ENCODE results near the gene PLXNC1. TPM values are rescaled to one million over a fixed set of nuclear protein-coding genes. Genes with fewer than 3 reads are reported as not detected.

PLXNC1 gene
- polyA plus RNA-seq, 1 donor from 2014 or later, result 6.6 TPM

DNA sequence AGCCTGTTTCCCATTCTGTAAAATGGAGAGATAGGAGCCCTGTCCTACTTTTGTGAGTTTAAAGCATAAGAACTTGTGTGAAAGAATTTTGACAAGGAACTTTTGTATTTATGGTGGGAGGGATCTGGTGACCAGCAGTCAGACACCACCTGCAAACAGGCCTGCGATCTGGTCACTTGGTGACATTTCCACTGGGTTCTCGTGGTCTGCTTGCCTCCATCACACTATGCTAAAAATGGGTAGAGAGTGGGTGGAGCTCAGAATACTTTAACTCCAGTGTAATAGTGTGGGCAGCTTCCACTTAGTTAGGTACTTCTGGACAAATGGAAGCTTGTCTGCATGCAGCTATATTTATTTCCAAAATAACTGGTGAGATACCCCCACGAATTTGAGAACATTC, 26.5 kb upstream of the PLXNC1 start:
- Mint-ChIP-seq H3K4me1 (peaks cover 24 to 36% (median 35%) of the 10 kb centered on the region in 3 donors), H3K27ac (no peak overlapping the region), H3K4me3 (no peak overlapping the region), H3K36me3 (no peaks in the 10 kb centered on the region), H3K27me3 (no peaks in the 10 kb centered on the region), H3K9me3 (no peaks in the 10 kb centered on the region)

DNA sequence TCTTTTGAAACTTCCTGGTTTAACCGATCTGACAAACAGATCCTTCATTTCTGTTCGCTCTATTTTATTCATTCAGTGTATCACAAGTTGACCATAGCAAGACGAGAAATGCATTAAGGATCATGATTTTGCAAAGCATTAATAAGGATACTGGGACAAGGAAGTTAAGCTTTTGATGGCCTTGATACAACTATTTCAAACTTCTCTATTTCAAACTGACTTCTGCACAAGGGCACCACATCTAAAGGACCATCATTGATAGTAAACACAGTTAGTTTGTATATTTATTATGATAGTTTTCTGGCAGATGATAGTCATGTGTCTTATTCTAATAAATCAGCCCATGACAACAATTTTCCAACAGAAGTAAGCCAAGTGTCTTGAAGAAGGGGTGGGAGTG, 25.8 kb upstream of the PLXNC1 start:
- Mint-ChIP-seq H3K36me3 (no peaks in the 10 kb centered on the region), H3K4me3 (no peak overlapping the region), H3K4me1 (peaks cover 30 to 42% (median 41%) of the 10 kb centered on the region in 3 donors), H3K27ac (peak overlapping the region in 1 of 3 donors; percentile 46), H3K9me3 (no peaks in the 10 kb centered on the region), H3K27me3 (no peaks in the 10 kb centered on the region)

DNA sequence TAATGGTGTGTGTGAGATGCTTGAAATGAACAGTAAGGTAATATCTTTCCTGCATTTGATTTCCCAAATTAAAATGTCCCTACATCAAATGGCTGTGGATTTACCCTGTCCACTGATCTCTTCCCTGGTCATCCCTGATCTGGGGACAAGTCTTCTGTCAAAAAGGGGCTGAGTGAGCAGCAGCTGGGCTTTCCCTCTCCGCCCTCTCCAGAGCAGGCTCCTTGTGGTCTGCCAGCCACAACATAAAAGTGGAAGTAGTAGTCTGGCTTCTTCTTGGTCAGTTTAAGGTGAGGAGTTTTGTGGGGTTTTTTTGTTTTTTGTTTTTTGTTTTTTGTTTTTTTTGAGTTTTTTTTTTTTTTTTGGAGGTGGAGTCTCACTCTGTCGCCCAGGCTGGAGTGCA, 25.2 kb upstream of the PLXNC1 start:
- Mint-ChIP-seq H3K27me3 (no peaks in the 10 kb centered on the region), H3K4me3 (peak overlapping the region in 1 of 4 donors; percentile 88), H3K36me3 (no peaks in the 10 kb centered on the region), H3K27ac (peak overlapping the region in 1 of 3 donors; percentile 46), H3K4me1 (peaks cover 36 to 48% (median 45%) of the 10 kb centered on the region in 3 donors), H3K9me3 (no peaks in the 10 kb centered on the region)

DNA sequence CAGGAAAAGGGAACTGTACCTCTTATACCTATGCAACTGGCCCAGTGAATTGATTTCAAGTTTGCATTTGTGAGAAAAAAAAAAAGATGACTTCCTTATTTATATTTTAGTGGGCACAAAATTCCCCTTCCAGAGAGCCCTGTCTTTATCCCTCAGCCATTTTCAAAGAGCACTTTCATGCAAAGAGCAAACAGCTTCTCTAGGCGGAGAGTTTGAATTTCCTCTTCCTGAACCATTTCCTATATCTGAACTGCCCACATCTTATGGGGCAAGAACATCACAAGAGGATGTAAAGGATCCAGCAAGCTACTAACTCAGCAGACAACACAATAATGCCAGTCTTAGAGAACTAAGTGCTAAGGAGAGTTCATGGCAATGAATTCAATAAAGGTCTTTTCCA, 22.3 kb upstream of the PLXNC1 start:
- no peaks in the 10 kb centered on the region for H3K36me3 Mint-ChIP-seq
- H3K4me1 Mint-ChIP-seq, result peaks cover 44 to 51% (median 45%) of the 10 kb centered on the region in 3 donors
- peak overlapping the region in 2 of 3 donors; percentile 4 to 12 for H3K27ac Mint-ChIP-seq
- H3K27me3 Mint-ChIP-seq, result no peaks in the 10 kb centered on the region
- peak overlapping the region in 2 of 4 donors; percentile 34 to 39 for H3K4me3 Mint-ChIP-seq
- peaks cover 0 to 3% (median 0%) of the 10 kb centered on the region in 3 donors for H3K9me3 Mint-ChIP-seq

DNA sequence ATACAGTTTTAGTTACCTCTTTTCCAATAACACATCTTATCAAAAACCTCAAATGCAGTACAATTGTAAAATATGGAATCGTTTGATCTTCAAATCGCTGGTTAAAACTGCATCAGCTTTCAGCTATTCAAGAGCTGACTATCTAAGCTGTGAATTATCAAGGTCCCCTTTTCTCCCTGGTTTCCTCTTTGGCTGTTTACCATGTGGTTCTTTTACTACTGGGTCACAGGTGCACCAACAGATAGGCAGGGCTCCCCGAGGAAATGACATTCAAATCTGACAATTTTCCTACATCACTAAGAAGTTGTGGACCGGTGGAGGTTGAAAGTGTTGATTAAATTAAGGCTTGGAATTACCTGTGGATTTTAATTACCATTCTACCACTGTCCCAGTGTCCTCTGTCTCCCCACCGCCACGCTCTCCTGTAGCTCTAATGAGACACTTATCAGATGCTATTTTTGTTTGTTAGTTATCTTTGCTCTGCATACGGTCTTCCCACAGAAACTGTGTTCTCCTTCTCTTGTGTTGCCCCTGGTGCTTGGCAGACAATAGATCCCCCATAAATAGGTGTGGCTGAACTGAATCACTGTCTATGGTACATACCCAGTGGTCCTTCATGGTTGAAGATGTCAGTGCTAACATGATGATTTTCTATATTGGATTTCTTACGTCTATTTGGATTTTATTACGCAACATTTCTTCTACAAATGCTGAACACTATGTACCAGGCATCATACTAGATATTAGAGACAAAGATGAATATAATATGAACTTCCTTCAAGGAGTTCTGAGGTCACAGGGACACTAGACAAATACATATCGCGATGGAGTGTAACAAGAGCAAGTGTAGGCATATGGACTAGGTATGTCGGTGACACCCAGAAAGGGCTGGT, 20.9 kb upstream of the PLXNC1 start:
- Mint-ChIP-seq H3K27ac (peak overlapping the region in 1 of 3 donors; percentile 82), H3K4me3 (peak overlapping the region in 2 of 4 donors; percentile 49 to 63), H3K9me3 (peaks cover 0 to 3% (median 0%) of the 10 kb centered on the region in 3 donors), H3K27me3 (no peaks in the 10 kb centered on the region), H3K4me1 (peaks cover 48 to 51% (median 49%) of the 10 kb centered on the region in 3 donors), H3K36me3 (no peaks in the 10 kb centered on the region)

DNA sequence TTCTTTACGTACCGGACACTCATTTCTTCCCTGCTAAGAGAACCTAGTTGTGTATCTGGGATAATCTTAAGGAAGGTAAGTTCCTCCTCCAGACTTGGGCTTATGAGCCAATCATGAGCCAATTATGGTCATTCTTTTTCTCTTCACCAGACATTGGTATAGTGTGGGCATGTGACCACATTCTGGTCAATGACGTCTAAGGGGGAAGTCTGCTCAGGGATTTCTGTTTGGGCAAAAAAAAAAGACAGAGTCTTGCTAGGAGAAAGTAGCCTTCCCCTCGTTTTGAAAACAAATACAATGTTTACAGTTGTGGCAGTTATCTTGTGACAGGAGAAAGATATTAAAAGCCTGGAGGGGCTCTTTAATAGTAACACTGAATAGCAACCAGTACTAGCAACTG, 20.1 kb upstream of the PLXNC1 start:
- Mint-ChIP-seq H3K36me3 (no peaks in the 10 kb centered on the region), H3K4me3 (no peak overlapping the region), H3K9me3 (peaks cover 0 to 3% (median 0%) of the 10 kb centered on the region in 3 donors), H3K27ac (peak overlapping the region in 1 of 3 donors; percentile 26), H3K4me1 (peaks cover 41 to 49% (median 44%) of the 10 kb centered on the region in 3 donors), H3K27me3 (no peaks in the 10 kb centered on the region)

DNA sequence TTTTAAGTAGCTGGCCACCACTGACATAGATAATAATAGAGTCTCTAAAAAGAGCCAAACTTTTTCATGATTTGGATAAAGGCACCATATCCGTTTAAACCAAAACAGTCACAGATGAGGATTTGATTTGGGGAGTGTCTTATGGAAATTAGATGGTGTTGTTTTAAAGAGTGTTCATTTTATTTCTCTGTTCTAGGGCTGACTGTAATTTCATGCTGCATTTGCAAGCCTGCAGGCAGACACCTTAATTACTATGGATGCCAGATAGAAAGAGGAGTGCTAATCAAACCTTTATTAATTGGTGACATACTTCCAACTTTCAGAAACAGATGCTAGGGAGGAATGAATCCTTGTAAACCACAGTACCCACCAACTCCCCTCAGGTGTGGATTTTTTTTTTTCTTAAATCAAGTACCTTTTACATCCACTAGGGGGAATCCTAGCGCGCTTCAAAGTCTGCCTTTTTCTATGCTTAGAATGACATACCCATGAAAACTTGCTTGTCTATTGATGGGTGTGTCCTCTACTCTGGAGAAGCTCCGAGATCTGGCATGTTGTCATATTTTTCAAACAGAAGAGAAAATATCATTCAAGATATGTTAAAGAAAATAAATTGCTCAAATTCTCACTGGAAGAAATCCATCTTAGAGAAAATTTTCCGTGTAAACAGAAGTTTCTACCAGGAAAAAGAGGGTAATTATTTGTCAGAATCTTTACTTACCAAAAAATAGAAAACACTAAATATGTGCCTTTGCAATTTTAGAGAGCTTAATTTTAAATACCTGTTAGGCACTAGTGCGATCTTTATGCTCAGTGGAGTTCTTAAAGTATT, 14.2 kb upstream of the PLXNC1 start:
- H3K9me3 Mint-ChIP-seq, result peaks cover 0 to 3% (median 0%) of the 10 kb centered on the region in 3 donors
- H3K27ac Mint-ChIP-seq, result no peak overlapping the region
- no peak overlapping the region for H3K4me3 Mint-ChIP-seq
- peaks cover 6 to 9% (median 8%) of the 10 kb centered on the region in 3 donors for H3K4me1 Mint-ChIP-seq
- no peaks in the 10 kb centered on the region for H3K27me3 Mint-ChIP-seq
- no peaks in the 10 kb centered on the region for H3K36me3 Mint-ChIP-seq

DNA sequence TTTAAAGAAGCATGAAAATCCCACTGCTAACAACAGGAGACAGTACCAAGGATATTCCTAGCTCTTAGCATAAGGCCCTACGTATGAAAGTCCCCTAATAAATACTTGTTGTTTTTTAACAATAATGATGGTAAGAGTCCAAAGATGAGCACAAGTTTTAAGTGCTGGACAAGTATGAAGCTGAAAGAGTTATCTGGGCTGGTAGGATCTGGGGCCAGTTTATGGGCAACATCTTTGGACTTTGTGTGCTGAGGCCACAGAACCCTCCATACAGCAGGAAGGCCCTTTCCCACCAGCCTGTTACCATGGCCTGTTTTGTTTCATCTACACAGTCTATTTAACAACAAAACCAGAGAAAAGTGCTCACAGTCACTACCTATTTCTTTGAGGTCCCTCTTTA, 12.5 kb upstream of the PLXNC1 start:
- Mint-ChIP-seq H3K9me3 (no peaks in the 10 kb centered on the region), H3K4me1 (peaks cover 6 to 9% (median 8%) of the 10 kb centered on the region in 3 donors), H3K27ac (no peak overlapping the region), H3K36me3 (no peaks in the 10 kb centered on the region), H3K27me3 (no peaks in the 10 kb centered on the region), H3K4me3 (peak overlapping the region in 1 of 4 donors; percentile 19)

DNA sequence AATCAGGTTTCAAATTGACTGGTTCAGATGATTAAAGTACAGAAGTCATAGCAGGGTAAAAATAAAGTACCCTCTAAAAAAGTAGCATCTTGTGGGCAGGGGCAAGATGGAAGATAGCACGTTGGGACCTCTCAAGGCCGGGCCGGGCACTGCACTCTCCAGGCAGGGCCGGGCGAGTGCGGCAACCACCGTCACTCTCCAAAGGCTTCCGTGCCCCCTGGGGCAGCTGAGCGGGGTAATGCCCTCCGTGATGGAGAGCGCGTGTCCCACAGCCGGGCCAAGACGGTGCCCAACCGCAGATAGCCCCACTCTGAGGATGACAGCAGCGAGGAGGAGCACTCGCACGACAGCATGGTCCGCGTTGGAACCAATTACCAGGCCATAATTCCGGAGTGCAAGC, 8.6 kb upstream of the PLXNC1 start:
- Mint-ChIP-seq H3K4me3 (no peak overlapping the region), H3K27ac (peak overlapping the region in 1 of 3 donors; percentile 40), H3K4me1 (peaks cover 0 to 4% (median 4%) of the 10 kb centered on the region in 3 donors), H3K36me3 (no peaks in the 10 kb centered on the region), H3K9me3 (peaks cover 0 to 1% (median 0%) of the 10 kb centered on the region in 3 donors), H3K27me3 (no peaks in the 10 kb centered on the region)

DNA sequence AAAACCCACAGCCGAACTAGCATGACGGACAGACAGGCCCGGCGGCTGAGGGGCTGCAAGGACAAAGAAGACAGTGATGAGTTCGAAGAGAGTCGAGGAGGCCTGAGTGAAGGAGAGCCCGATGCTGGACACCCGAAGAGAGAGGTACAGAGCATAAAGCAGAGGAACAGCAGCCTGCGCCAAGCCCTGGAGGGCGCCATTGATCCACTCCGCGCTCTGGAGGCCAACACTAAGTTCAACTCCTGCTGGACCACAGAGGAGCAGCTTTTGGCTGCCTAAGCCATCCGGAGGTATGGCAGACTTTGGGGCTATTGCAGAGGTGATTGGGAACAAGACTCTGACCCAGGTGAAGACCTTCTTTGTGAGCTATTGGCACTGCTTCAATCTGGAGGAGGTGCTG, 7.8 kb upstream of the PLXNC1 start:
- Mint-ChIP-seq H3K27me3 (no peaks in the 10 kb centered on the region), H3K4me1 (peaks cover under 1 to 6% (median 4%) of the 10 kb centered on the region in 3 donors), H3K4me3 (no peak overlapping the region), H3K27ac (no peak overlapping the region), H3K9me3 (peaks cover 0 to 1% (median 0%) of the 10 kb centered on the region in 3 donors), H3K36me3 (no peaks in the 10 kb centered on the region)

DNA sequence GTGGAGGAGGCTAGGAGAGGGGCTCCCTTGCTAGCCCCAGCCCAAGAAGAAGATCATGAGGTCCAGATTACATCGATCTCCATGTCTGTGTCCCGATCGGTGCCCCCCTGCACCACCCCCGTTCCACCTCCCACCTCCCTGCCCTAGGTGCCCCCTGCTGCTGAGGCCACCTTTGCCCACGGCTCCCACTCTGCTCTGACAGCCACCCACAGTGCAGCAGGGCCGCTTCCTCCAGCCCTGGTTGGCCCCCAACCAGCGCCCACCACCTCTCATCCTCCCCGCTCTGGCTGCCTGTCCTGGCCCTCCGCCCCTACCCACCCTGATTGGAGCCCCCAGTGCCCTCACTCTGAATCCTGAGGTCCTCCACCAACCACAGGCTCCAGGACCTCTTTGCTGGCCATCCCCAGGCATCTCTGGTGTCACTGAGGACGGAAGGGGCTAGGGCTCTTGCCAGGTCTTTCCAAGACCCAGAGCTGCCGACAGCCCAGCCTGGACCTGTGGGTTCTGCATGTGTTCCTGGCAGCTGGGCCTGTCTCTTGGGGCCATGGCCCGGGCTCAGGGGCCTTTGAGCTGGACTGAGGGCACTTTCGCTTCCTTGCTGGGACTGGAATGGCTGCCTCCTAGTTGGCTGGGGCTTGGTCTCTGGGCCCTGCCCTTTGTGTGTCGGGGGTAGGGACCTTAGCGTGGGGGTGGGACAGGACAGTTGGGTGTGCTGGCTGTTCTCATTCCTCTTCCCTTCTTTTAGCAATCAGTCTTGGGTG, 7.2 kb upstream of the PLXNC1 start:
- H3K4me1 Mint-ChIP-seq, result peaks cover 3 to 9% (median 4%) of the 10 kb centered on the region in 3 donors
- H3K27me3 Mint-ChIP-seq, result no peaks in the 10 kb centered on the region
- H3K27ac Mint-ChIP-seq, result no peak overlapping the region
- H3K4me3 Mint-ChIP-seq, result no peak overlapping the region
- no peaks in the 10 kb centered on the region for H3K36me3 Mint-ChIP-seq
- H3K9me3 Mint-ChIP-seq, result peaks cover 0 to 1% (median 0%) of the 10 kb centered on the region in 3 donors

DNA sequence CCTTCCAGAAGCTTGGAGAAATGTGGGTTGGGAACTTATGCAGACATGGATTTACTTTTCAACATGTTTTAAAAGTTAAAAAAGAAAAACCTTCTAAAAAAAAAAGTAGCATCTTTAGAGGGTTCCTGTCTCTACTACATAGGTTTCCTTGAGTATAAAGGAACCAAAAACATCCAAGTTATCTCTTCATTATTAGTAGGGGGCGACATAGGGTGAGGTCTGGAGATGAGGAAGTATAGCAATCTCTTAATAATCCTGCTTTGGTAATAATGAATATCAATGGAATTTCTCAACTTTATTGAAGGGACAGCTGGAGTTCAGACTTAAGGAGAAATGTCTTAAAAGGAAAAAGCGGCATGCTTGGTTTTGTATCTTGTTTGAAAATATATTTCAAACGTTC, 6.5 kb upstream of the PLXNC1 start:
- H3K27ac Mint-ChIP-seq, result no peak overlapping the region
- H3K4me3 Mint-ChIP-seq, result no peak overlapping the region
- no peaks in the 10 kb centered on the region for H3K27me3 Mint-ChIP-seq
- H3K4me1 Mint-ChIP-seq, result peaks cover 4 to 14% (median 7%) of the 10 kb centered on the region in 3 donors
- H3K36me3 Mint-ChIP-seq, result no peaks in the 10 kb centered on the region
- H3K9me3 Mint-ChIP-seq, result peaks cover 0 to 1% (median 0%) of the 10 kb centered on the region in 3 donors

DNA sequence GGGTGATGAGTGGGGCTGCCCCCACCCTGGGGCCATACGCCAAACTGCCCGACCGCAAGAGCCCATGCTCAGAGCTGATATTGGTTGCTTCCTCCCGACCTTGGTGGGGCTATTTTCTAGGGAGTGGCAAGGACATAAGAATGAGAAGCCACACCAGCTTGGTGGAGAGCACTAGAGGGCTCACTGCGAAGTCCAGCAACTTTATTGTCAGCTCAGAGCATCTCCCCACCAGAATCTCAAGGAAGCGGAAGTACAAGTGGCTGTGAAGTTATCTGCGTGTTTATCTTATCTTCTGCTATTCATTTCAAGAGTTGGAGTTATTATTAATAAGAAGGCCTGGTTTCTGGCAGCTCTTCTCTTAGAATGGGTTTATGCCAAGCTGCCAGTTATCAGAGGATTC, 4.9 kb upstream of the PLXNC1 start:
- no peak overlapping the region for H3K27ac Mint-ChIP-seq
- peaks cover 0 to 1% (median 0%) of the 10 kb centered on the region in 3 donors for H3K9me3 Mint-ChIP-seq
- no peaks in the 10 kb centered on the region for H3K36me3 Mint-ChIP-seq
- no peak overlapping the region for H3K4me3 Mint-ChIP-seq
- no peaks in the 10 kb centered on the region for H3K27me3 Mint-ChIP-seq
- H3K4me1 Mint-ChIP-seq, result peaks cover 12 to 18% (median 14%) of the 10 kb centered on the region in 3 donors

DNA sequence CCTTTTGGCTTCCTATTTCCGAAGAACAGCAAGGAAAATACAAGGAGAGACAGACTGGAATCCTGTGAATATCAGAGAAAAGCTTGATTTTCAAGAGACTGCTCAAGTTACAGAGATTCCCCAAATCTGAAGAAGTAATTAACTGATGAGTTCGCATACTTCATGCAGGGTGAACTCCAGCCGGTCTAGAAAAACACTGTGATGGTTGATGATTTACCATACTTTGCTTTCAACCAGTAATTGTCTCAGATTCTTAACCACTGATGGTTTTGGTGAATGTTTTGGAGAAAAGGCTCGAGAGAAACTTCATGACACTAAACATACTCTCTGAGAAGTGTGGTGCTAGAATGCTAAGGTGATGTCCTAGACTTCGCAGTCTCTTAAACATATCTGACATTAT, 4.4 kb upstream of the PLXNC1 start:
- Mint-ChIP-seq H3K27ac (no peak overlapping the region), H3K9me3 (peaks cover 0 to 1% (median 0%) of the 10 kb centered on the region in 3 donors), H3K36me3 (no peaks in the 10 kb centered on the region), H3K4me3 (no peak overlapping the region), H3K4me1 (peaks cover 12 to 17% (median 14%) of the 10 kb centered on the region in 3 donors), H3K27me3 (no peaks in the 10 kb centered on the region)

Measured in IgD-negative memory B cell (primary cell).